Ovary (tissue), 9 donors: ENCODE results near the gene ICA1. TPM values are rescaled to one million over a fixed set of nuclear protein-coding genes. Genes with fewer than 3 reads are reported as not detected.

ENCODE experiments used
- DNase-seq, 5 donors: peaks; one replicate each; pipeline ENCODE4 v3.0.0-alpha.2; 2019 to 2020
- H3K27ac ChIP-seq, 2 donors: fragments of 200-600 bp; one replicate each; pipeline versions ENCODE4 v1.5.1 to v1.8.0; 2019 to 2022
- H3K27me3 ChIP-seq: fragments of 200-600 bp; one replicate; pipeline ENCODE4 v1.8.0; 2022
- H3K36me3 ChIP-seq: fragments of 200-600 bp; sonication (generic); one replicate; pipeline ENCODE4 v1.5.1; 2019
- H3K4me1 ChIP-seq: one replicate; pipeline ENCODE4 v1.8.1; 2013; ENCODE audit warnings: mild to moderate bottlenecking, moderate library complexity; ENCODE audit not compliant: insufficient read depth
- H3K4me3 ChIP-seq: fragments of 200-600 bp; sonication (generic); one replicate; pipeline ENCODE4 v1.5.1; 2017
- H3K9me3 ChIP-seq, 2 donors: fragments of 200-600 bp in 1 of 2; sonication (generic) in 1 of 2; one replicate each; pipeline versions ENCODE4 v1.5.1 to v1.8.1; 2013 to 2019; ENCODE audit warnings: mild to moderate bottlenecking in 1 of 2, moderate library complexity in 1 of 2
- EP300 ChIP-seq: sonication (generic); formaldehyde crosslinking; IDR thresholded peaks from one replicate; pipeline ENCODE4 v1.6.1; 2017; ENCODE audit warnings: antibody characterized with exemption
- POLR2A ChIP-seq: fragments of 450-650 bp; IDR thresholded peaks from one replicate; pipeline ENCODE4 v1.6.1; 2017; ENCODE audit warnings: antibody characterized with exemption, mild to moderate bottlenecking, moderate library complexity
- whole genome bisulfite sequencing, 3 donors: extraction: QIAGEN DNeasy Blood & Tissue Kit in 1 of 3; methylation state at CpG; one replicate each; pipeline versions ENCODE4 v1.1.5 to v1.1.7; 2013 to 2017; 5-methylcytosine and 5-hydroxymethylcytosine counted together
- intact Hi-C, 4 donors: fragments of 100-400 bp; cut with DNase I; formaldehyde crosslinking; loops; one replicate each; pipeline versions ENCODE4 v1.11.0 to v1.15.1; 2022 to 2023
- polyA plus RNA-seq, 2 donors: library from polyadenylated mRNA; stranded (reverse); fragments of 200-250 nt in 1 of 2; fragments of 350-450 nt in 1 of 2; fragmentation: Illumina TruSeq in 1 of 2; extraction: RNeasy Lipid Tissue Mini Kit (QIAGEN cat#74804) in 1 of 2; gene quantifications; one replicate each; pipeline ENCODE4 v1.2.3, GENCODE V29; 2013 to 2014
- total RNA-seq, 7 donors: library from RNA; depleted of rRNA in 2 of 7; stranded (reverse); fragments of >200 nt in 2 of 7; fragmentation: NEBNext Ultra II Directional in 3 of 7; extraction: Animal tissue kit (Norgen Biotek cat#: 25700) in 3 of 7; gene quantifications; one replicate each; pipeline versions ENCODE4 v1.1.0 to v1.2.4, GENCODE V29; 2016 to 2023
- TF ChIP-seq, protein P1 (sequence below), 3 donors: fragments of 450-650 bp in 2 of 3; fragments of 200-600 bp in 1 of 3; IDR thresholded peaks; one replicate each; pipeline versions ENCODE4 v1.5.1 to v1.8.0; 2016 to 2022; ENCODE audit warnings: antibody characterized with exemption in 3 of 3, mild to moderate bottlenecking in 1 of 3
- donor health status: DM: no; HTN: no; CAD: no; lungs with moderate emphysema.
- donor health status: DM: no; HTN: no; CAD: no.
- donor health status: Bipolar disorder and iron deficiency.
- donor health status: DM: yes; HTN: yes; CAD: no.
- donor health status: DM: no; HTN: no; CAD: no.
- donor health status: DM: yes; HTN: yes; CAD: no.

ICA1 gene
- total and polyA plus RNA-seq, 9 donors: 2.1 to 19.4 (median 4.7) TPM

DNA sequence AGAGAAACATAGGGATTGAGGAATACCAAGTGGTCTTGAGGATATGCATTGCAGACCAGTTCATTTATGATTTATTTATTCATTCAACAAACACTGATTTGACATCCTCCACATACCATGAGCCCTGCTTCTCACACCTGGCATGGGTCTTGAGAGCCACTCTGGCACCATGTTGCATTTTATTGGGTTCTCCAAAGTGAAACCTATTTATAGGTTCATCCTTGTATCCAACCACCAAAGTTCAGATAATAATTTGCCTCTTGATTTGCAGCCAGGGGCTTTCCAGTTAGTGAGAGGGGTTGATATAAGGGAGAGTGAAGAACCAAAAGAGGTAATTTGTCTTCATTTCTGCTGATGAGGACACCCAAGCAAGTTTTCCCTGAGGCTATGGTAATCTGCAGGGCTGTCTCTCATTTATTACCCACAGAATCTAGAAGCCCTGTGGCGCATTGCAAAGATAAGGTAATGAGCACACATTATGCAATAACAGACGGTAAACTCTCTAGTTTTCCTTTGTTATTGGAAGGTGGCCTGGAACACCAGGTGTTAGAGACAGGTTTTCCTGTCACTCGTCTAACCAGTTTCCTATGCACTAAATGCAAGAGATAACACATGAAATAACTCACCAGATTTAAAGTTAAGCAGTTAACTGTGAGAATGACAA, 28.8 kb upstream of the ICA1 start:
- intact Hi-C loops: no loop called here
- no peak overlapping the region for H3K27ac ChIP-seq
- no peak overlapping the region for H3K4me3 ChIP-seq
- H3K36me3 ChIP-seq: no peaks in the 10 kb centered on the region
- no peak for TF ChIP-seq EP300
- TF ChIP-seq, protein P1, sequence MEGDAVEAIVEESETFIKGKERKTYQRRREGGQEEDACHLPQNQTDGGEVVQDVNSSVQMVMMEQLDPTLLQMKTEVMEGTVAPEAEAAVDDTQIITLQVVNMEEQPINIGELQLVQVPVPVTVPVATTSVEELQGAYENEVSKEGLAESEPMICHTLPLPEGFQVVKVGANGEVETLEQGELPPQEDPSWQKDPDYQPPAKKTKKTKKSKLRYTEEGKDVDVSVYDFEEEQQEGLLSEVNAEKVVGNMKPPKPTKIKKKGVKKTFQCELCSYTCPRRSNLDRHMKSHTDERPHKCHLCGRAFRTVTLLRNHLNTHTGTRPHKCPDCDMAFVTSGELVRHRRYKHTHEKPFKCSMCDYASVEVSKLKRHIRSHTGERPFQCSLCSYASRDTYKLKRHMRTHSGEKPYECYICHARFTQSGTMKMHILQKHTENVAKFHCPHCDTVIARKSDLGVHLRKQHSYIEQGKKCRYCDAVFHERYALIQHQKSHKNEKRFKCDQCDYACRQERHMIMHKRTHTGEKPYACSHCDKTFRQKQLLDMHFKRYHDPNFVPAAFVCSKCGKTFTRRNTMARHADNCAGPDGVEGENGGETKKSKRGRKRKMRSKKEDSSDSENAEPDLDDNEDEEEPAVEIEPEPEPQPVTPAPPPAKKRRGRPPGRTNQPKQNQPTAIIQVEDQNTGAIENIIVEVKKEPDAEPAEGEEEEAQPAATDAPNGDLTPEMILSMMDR (IDR thresholded peaks at IDR 0.05): no peak
- TF ChIP-seq POLR2A: no peak
- H3K9me3 ChIP-seq: no peaks in the 10 kb centered on the region
- 30 to 38% (median 34%) methylated on average over 3 of the region's 3 CpGs for WGBS, 3 donors
- no peaks in the 10 kb centered on the region for H3K4me1 ChIP-seq
- H3K27me3 ChIP-seq: no peaks in the 10 kb centered on the region
- DNase-seq: no peak

DNA sequence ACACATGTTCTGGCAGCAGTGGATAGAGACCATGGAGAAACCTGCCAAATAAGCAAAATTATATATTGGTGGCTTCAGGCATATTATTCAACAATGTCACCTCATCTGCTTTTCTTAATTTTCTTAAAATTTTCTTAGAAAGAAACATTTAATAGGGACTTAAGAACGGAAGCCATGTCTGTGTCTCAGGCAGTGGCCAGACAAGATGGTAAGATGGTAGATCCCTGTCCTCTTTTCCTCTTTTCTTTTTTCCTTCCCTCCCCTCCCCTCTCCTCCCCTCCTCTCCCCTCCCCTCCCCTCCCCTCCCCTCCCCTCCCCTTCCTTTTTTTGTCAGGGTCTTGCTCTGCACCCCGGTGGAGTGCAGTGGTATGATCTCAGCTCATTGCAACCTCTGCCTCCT, 24.2 kb upstream of the ICA1 start:
- no peak for DNase-seq
- intact Hi-C loops: no loop called here
- TF ChIP-seq POLR2A: no peak
- TF ChIP-seq, protein P1 (IDR thresholded peaks at IDR 0.05): no peak
- TF ChIP-seq EP300: no peak
- 75 to 88% (median 85%) methylated on average over 2 of the region's 2 CpGs for WGBS, 3 donors
- no peak overlapping the region for H3K27ac ChIP-seq
- no peak overlapping the region for H3K4me3 ChIP-seq
- H3K4me1 ChIP-seq: no peaks in the 10 kb centered on the region
- H3K27me3 ChIP-seq: no peaks in the 10 kb centered on the region
- no peaks in the 10 kb centered on the region for H3K9me3 ChIP-seq
- no peaks in the 10 kb centered on the region for H3K36me3 ChIP-seq

DNA sequence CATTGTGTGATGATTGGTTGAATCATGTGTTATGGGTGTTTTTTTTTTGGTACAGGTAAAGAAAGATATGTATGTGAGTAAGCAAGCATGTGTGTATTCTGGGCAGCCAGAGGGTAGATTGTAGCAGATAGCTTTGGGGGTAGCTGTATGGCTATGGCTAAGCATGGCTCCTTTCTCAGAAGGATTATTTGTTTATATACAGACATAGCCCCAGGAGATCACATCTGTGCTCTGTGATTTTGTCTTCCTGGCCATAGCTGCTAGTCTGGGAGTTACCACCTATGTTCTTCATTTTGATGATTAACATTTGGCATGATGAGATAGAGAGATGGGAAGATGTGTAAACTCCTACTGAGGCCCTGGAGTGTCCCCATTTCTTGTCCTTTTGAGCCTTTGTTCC, 23.2 kb upstream of the ICA1 start:
- TF ChIP-seq EP300 (no peak), POLR2A (no peak)
- TF ChIP-seq, protein P1 (IDR thresholded peaks at IDR 0.05): no peak
- intact Hi-C loops: no loop called here
- Histone ChIP-seq H3K27me3 (no peaks in the 10 kb centered on the region), H3K36me3 (no peaks in the 10 kb centered on the region), H3K4me1 (no peaks in the 10 kb centered on the region), H3K9me3 (no peaks in the 10 kb centered on the region), H3K27ac (no peak overlapping the region), H3K4me3 (no peak overlapping the region)
- no peak for DNase-seq

DNA sequence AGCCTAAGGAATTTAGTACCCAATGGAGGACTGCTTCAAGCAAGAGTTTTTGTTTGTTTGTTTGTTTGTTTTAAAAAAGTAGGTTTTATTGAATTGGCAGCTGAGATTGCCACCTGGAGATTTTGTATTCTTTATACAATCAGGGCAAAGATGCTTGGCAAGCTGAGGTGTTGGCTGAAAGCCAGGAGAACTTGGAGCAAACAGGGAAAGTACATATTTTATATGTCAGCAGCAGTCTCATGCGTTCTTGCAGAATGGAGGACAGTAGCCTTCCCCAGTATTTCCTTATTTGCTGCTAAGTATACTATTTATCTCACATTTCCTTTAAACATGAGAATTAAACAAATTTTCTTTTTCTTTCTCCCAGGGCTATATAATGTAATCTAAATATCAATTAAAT, 22.6 kb upstream of the ICA1 start:
- H3K4me1 ChIP-seq: no peaks in the 10 kb centered on the region
- DNase-seq: no peak
- no peak overlapping the region for H3K27ac ChIP-seq
- WGBS, 3 donors: 41 to 55% (median 49%) methylated on average over 1 of the region's 1 CpG
- H3K36me3 ChIP-seq: no peaks in the 10 kb centered on the region
- no peak for TF ChIP-seq EP300
- no peak for TF ChIP-seq POLR2A
- TF ChIP-seq, protein P1 (IDR thresholded peaks at IDR 0.05): no peak
- no peaks in the 10 kb centered on the region for H3K27me3 ChIP-seq
- H3K9me3 ChIP-seq: no peaks in the 10 kb centered on the region
- H3K4me3 ChIP-seq: no peak overlapping the region
- intact Hi-C loops: no loop called here
